ENCODE measurements around the gene TPGS2. TPM values are rescaled to one million over a fixed set of nuclear protein-coding genes. Genes with fewer than 3 reads are reported as not detected.
A peak's percentile ranks its signal among the peaks of the same experiment; 100 is the strongest.

Gene TPGS2
- total and polyA plus RNA-seq, 9 donors, result 55.9 to 122 (median 74.1) TPM

DNA sequence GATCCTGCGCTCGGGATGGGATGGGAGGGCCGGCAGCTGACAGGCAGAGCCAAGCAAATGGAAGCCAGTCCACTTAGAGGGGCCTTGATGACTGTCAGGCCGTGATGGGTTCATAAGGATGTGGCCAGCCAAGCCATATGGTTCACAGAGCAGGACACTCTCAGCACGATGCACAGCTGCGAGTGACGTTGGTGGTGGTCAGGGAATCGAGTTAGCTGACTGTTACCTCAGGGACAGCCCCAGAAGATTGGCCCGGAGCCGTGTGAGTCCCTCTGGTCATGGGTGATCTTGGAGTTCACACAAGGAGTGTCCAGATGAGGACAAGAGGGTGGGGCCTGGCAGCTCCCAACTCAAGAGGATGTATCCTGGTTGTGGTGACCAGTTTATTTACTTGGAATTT lies 70.2 kb downstream of the TPGS2 start:
- no peak overlapping the region for H3K4me3 ChIP-seq
- WGBS, 3 donors, result 82 to 96% (median 87%) methylated on average over 10 of the region's 10 CpGs
- H3K27me3 ChIP-seq, result no peaks in the 10 kb centered on the region
- no peaks in the 10 kb centered on the region for H3K9me3 ChIP-seq
- intact Hi-C loops (cut with DNase I), result loop anchor here in 2 of 4 donors (10.0 kb wide), 3 partner anchors 64 to 464 kb away; partner anchors contain the start of gene FHOD3 (in 1 of the 2)
- no peaks in the 10 kb centered on the region for H3K4me1 ChIP-seq (ENCODE audit: insufficient read depth)
- no peak for TF ChIP-seq POLR2A (IDR thresholded peaks at IDR 0.05)
- TF ChIP-seq, protein P1, sequence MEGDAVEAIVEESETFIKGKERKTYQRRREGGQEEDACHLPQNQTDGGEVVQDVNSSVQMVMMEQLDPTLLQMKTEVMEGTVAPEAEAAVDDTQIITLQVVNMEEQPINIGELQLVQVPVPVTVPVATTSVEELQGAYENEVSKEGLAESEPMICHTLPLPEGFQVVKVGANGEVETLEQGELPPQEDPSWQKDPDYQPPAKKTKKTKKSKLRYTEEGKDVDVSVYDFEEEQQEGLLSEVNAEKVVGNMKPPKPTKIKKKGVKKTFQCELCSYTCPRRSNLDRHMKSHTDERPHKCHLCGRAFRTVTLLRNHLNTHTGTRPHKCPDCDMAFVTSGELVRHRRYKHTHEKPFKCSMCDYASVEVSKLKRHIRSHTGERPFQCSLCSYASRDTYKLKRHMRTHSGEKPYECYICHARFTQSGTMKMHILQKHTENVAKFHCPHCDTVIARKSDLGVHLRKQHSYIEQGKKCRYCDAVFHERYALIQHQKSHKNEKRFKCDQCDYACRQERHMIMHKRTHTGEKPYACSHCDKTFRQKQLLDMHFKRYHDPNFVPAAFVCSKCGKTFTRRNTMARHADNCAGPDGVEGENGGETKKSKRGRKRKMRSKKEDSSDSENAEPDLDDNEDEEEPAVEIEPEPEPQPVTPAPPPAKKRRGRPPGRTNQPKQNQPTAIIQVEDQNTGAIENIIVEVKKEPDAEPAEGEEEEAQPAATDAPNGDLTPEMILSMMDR (IDR thresholded peaks at IDR 0.05), result no peak
- no peaks in the 10 kb centered on the region for H3K36me3 ChIP-seq
- H3K27ac ChIP-seq, result no peak overlapping the region
- no peak for DNase-seq

DNA sequence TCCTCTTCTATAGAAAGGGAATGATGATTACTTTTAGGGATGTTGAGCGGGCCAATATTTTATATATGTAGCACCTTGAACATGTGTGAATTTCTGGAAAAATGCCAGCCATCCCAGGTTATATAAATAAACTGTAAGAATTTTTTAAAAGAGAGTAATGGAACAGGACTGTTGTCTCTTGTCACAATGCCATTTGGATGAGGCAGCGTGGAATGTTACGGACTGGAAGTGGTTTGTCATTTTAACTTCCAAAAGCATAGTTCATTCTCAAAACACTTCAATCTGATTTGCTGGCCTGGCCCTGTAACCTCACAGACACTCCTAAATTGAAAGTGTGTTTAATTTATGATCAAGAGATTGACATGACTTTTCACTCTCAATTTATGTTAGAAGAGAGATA lies 70.8 kb downstream of the TPGS2 start:
- DNase-seq, result no peak
- Histone ChIP-seq H3K27ac (no peak overlapping the region), H3K9me3 (no peaks in the 10 kb centered on the region), H3K27me3 (no peaks in the 10 kb centered on the region), H3K4me1 (ENCODE audit: insufficient read depth) (peaks cover 2% of the 10 kb centered on the region), H3K36me3 (no peaks in the 10 kb centered on the region), H3K4me3 (no peak overlapping the region)
- intact Hi-C loops (cut with DNase I), result loop anchor here in 2 of 4 donors (10.0 kb wide), 3 partner anchors 63 to 463 kb away; partner anchors contain the start of gene FHOD3 (in 1 of the 2)
- TF ChIP-seq POLR2A (IDR thresholded peaks at IDR 0.05) (no peak), EP300 (IDR thresholded peaks at IDR 0.05) (no peak)
- TF ChIP-seq, protein P1 (IDR thresholded peaks at IDR 0.05), result no peak
- WGBS, 3 donors, result 88 to 95% (median 91%) methylated on average over 3 of the region's 3 CpGs

DNA sequence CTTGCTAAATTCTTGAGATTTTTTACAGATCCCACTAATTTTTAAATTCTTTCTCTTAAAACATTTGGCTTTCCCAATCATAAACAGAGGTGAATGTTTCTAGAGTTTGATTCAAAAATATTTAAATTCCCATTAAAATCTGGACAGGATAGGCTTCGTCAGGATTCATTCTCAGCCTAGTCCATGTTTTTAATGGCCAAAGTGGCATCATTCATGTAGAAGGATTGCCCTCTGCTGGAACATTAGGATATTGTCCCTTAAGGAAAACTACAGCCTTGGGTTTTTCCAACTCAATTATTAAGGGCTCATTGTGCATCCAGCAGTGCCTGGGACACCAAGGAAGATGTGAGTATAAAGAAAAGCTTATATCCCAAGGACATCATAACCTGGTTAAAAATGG lies 71.7 kb downstream of the TPGS2 start:
- 4 to 9% (median 6%) methylated on average over 1 of the region's 1 CpG for WGBS, 3 donors
- intact Hi-C loops (cut with DNase I), result loop anchor here in 2 of 4 donors (10.0 kb wide), 3 partner anchors 62 to 462 kb away; partner anchors contain the start of gene FHOD3 (in 1 of the 2)

DNA sequence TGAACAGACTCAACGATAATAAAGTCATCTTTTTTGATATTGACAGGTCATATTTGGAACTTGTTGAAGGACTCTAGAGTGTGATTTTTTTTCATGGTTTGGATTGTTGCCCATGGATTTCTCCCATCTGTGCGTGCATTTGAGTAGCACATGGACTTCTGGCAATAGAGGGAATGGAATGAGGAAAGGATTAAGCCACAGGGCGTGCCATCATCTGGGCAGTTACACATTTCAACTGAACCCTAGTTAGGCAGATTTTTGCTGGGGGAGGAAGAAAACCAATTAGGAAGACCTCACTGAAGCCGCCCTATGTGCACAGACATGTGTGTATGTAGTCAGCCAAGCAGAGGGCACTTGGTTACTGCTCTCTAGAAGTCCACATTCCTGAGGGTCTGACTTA lies 72.6 kb downstream of the TPGS2 start:
- Histone ChIP-seq H3K36me3 (no peaks in the 10 kb centered on the region), H3K27ac (no peak overlapping the region), H3K4me3 (no peak overlapping the region), H3K4me1 (ENCODE audit: insufficient read depth) (peaks cover 3% of the 10 kb centered on the region), H3K9me3 (no peaks in the 10 kb centered on the region), H3K27me3 (no peaks in the 10 kb centered on the region)
- intact Hi-C loops (cut with DNase I), result loop anchor here in 2 of 4 donors (10.0 kb wide), 3 partner anchors 61 to 461 kb away; partner anchors contain the start of gene FHOD3 (in 1 of the 2)
- TF ChIP-seq, protein P1 (IDR thresholded peaks at IDR 0.05), result no peak
- TF ChIP-seq POLR2A (IDR thresholded peaks at IDR 0.05) (no peak), EP300 (IDR thresholded peaks at IDR 0.05) (no peak)
- no peak for DNase-seq
- WGBS, 3 donors, result 67 to 75% (median 69%) methylated on average over 4 of the region's 4 CpGs

More for the DNA sequence above, 71.7 kb downstream of the TPGS2 start:
- no peaks in the 10 kb centered on the region for H3K36me3 ChIP-seq
- H3K9me3 ChIP-seq, result no peaks in the 10 kb centered on the region
- TF ChIP-seq, protein P1 (IDR thresholded peaks at IDR 0.05), result peak in 2 of 3 donors; percentile 69 to 72
- no peak for TF ChIP-seq POLR2A (IDR thresholded peaks at IDR 0.05)
- DNase-seq, result no peak
- no peak overlapping the region for H3K4me3 ChIP-seq
- no peaks in the 10 kb centered on the region for H3K27me3 ChIP-seq
- H3K4me1 ChIP-seq (ENCODE audit: insufficient read depth), result peaks cover 3% of the 10 kb centered on the region
- H3K27ac ChIP-seq, result no peak overlapping the region
